Measurements from ENCODE around the gene GPAM.

GPAM gene

DNA sequence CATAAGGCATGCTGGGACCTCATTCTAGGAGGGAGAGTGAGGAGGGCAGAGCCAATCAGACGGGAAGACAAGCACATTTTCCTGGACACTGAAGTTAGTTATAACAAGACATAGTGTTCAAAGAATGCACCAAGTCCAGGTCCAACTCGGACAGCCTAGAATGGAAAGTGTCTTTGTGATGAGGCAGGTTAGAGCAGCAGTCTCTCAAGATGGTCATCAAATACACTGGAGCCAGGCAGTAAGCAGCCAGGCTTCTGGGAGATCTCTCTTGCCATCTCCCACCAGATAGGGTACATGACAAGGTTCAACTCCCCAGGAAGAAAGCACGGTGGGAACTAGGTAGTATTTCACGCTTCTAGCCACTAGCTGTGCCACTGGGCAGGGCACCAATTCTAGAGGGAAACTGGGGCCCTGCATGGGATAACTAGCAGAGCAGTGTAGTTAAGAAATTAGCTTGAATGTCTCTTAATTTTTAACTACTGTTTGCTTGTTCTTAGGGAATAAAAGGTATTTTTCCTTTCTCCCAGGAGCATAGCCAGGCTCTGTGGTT, 7.6 kb upstream of the GPAM start:
- no peak overlapping the region for H3K4me3 ChIP-seq (ENCODE audit: low read depth, low read length)
- TF ChIP-seq, protein P1, sequence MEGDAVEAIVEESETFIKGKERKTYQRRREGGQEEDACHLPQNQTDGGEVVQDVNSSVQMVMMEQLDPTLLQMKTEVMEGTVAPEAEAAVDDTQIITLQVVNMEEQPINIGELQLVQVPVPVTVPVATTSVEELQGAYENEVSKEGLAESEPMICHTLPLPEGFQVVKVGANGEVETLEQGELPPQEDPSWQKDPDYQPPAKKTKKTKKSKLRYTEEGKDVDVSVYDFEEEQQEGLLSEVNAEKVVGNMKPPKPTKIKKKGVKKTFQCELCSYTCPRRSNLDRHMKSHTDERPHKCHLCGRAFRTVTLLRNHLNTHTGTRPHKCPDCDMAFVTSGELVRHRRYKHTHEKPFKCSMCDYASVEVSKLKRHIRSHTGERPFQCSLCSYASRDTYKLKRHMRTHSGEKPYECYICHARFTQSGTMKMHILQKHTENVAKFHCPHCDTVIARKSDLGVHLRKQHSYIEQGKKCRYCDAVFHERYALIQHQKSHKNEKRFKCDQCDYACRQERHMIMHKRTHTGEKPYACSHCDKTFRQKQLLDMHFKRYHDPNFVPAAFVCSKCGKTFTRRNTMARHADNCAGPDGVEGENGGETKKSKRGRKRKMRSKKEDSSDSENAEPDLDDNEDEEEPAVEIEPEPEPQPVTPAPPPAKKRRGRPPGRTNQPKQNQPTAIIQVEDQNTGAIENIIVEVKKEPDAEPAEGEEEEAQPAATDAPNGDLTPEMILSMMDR (IDR thresholded peaks at IDR 0.05; ENCODE audit: low read depth, low read length): no peak

DNA sequence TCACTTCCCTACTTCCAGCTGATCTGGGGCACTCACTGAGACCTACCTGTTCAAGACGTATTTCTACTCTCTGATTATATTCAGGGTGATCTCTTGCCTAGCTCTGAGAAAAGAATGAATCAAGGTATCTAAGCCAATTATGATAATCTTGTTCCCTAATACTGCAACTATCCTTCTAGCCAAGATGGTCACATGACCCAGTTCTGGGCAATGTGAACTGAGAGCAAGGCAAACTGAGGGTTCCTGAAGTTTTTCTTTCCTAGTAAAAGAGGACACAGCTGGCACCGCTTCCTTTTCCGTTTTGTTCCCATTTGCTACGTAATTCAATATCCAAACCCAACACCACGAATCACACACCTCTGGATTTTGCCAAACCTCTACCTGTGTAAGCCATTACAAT, 5.9 kb upstream of the GPAM start:
- TF ChIP-seq, protein P1 (IDR thresholded peaks at IDR 0.05; ENCODE audit: low read depth, low read length): no peak
- no peak overlapping the region for H3K4me3 ChIP-seq (ENCODE audit: low read depth, low read length)

DNA sequence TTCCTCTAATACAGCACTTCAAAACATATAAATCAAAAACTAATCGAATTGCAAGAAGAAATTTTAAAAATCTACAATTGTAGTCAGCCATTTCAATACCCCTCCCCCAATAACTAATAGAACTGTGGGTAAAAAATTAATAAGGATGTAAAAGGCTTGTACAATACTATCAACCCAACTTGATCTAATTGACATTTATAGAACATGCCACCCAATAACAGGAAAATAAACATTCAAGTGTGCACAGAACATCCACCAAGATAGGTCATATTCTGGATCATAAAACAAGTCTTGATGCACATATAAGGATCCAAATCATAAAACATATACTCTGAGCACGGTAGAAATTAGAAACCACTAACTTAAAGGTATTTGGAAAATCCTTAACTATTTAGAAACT, 4.0 kb upstream of the GPAM start:
- H3K4me3 ChIP-seq (ENCODE audit: low read depth, low read length): no peak overlapping the region
- TF ChIP-seq, protein P1 (IDR thresholded peaks at IDR 0.05; ENCODE audit: low read depth, low read length): no peak

- no peak overlapping the region for H3K4me3 ChIP-seq (ENCODE audit: low read depth, low read length)
- TF ChIP-seq, protein P1 (IDR thresholded peaks at IDR 0.05; ENCODE audit: low read depth, low read length): no peak
These were observed 2.4 kb upstream of the GPAM start for GRCh38 chr10:112185959-112186358.

- H3K4me3 ChIP-seq (ENCODE audit: low read depth, low read length): peak overlapping the region; percentile 95
- TF ChIP-seq, protein P1 (IDR thresholded peaks at IDR 0.05; ENCODE audit: low read depth, low read length): no peak
These were observed 814 bp upstream of the GPAM start for GRCh38 chr10:112184379-112184778.

- peak overlapping the region; percentile 95 for H3K4me3 ChIP-seq (ENCODE audit: low read depth, low read length)
- TF ChIP-seq, protein P1 (IDR thresholded peaks at IDR 0.05; ENCODE audit: low read depth, low read length): no peak
These were observed 447 bp upstream of the GPAM start for GRCh38 chr10:112184052-112184371.

DNA sequence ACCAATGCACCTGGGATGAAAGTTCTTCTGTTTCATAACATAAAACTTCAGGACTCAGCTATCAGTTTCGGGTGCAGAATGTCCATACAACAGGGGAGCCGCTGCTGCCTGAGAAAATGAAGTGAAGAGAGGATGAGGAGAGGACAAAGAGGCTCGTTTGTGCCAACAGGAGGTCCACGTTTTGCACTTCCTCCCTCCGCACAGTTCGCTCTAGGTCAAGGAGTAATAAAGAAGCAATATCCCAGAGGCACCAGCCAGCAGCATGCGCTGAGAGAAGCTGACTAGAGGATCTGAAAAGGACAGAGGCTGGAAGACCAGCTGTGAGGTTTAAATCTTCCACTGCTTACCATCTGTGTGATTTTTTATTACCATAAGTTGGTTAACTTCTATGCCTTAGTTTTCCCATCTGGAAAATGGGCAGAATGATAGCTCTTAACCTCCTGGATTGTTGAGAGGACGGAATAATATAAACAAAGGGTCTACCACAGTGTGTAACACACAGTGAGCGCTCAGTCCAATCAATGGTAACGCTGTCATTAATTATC, 709 bp downstream of the GPAM start:
- peak overlapping the region; percentile 95 for H3K4me3 ChIP-seq (ENCODE audit: low read depth, low read length)

More for the DNA sequence above, 709 bp downstream of the GPAM start:
- TF ChIP-seq, protein P1 (IDR thresholded peaks at IDR 0.05; ENCODE audit: low read depth, low read length): no peak

All from WI38 (cell line).